Panc1 (cell line): ENCODE data around the gene DDX4.

Source experiments
- CTCF ChIP-seq: fragments of 450-650 bp; IDR thresholded peaks from 2 replicates; pipeline ENCODE4 v1.5.1; 2017; ENCODE audit warnings: mild to moderate bottlenecking
- REST ChIP-seq, 2 experiments: IDR thresholded peaks; 2 replicates each; pipeline ENCODE4 v1.6.1; 2011 to 2012; ENCODE audit warnings: low read depth in 2 of 2, control low read depth in 1 of 2, low read length in 1 of 2, mild to moderate bottlenecking in 1 of 2, moderate library complexity in 1 of 2; ENCODE audit not compliant: insufficient read depth in 1 of 2

- TF ChIP-seq CTCF (no peak), REST (IDR thresholded peaks at IDR 0.05; ENCODE audit: insufficient read depth in 1 of 2, low read depth in 2 of 2, low read length in 1 of 2) (no peak)
These were observed 29.1 kb upstream of the DDX4 start for GRCh38 chr5:55708732-55709131.
